ENCODE data around the gene TUBA4B.

TUBA4B gene

GRCh38 chr2:219207884-219208740, 44.9 kb upstream of the TUBA4B start (continued):
- no peak for TF ChIP-seq REST (tag by site-specific recombination; IDR thresholded peaks at IDR 0.05)

- Histone ChIP-seq H3K27ac (ENCODE audit: extremely low read depth, low read depth, low read length) (no peak overlapping the region), H3K9me3 (ENCODE audit: control insufficient read depth, insufficient read depth, low read depth, low read length) (no peaks in the 10 kb centered on the region), H3K4me3 (ENCODE audit: low read depth, low read length) (no peak overlapping the region), H3K4me1 (ENCODE audit: control insufficient read depth, insufficient read depth, low read length) (peaks cover 8% of the 10 kb centered on the region), H3K36me3 (ENCODE audit: control insufficient read depth in 2 of 2, insufficient read depth in 1 of 2, low read length in 2 of 2) (peaks cover 12 to 68% of the 10 kb centered on the region in 2 experiments; a peak in 2 of 3 replicates)
- TF ChIP-seq WT1 (tag by site-specific recombination; IDR thresholded peaks at IDR 0.05), result no peak
- no peak for TF ChIP-seq ZNF426 (tag by site-specific recombination; IDR thresholded peaks at IDR 0.05)
- no peak for TF ChIP-seq ZNF19 (tag by site-specific recombination; IDR thresholded peaks at IDR 0.05; ENCODE audit: low read depth)
- TF ChIP-seq ZNF521 (tag by site-specific recombination; IDR thresholded peaks at IDR 0.05), result no peak
- TF ChIP-seq ZNF654 (tag by site-specific recombination; IDR thresholded peaks at IDR 0.05; ENCODE audit: low read depth), result no peak
- no peak for TF ChIP-seq ZNF660 (tag by site-specific recombination; IDR thresholded peaks at IDR 0.05)
- no peak for TF ChIP-seq ZNF571 (tag by site-specific recombination; IDR thresholded peaks at IDR 0.05)
- ChIA-PET CTCF (interaction anchor here (0.6 to 3.2 kb wide), 3 partner anchors 38 to 68 kb away, joined by 4 to 8 read pairs (median 5); partner anchors contain the start of gene NHEJ1), POLR2A (interaction anchor here (2.0 kb wide), 1 partner anchor 9 kb away, joined by 11 read pairs; the partner anchor contains the start of gene ABCB6)
These were observed 43.5 kb upstream of the TUBA4B start for GRCh38 chr2:219209236-219210195.

GRCh38 chr2:219210196-219210885, 42.7 kb upstream of the TUBA4B start:
- TF ChIP-seq BCL6B (tag by site-specific recombination; IDR thresholded peaks at IDR 0.05), result no peak
- POLR2A ChIA-PET, result no interaction called here
- Histone ChIP-seq H3K4me3 (ENCODE audit: low read depth, low read length) (no peak overlapping the region), H3K36me3 (ENCODE audit: control insufficient read depth in 2 of 2, insufficient read depth in 1 of 2, low read length in 2 of 2) (peaks cover 12 to 76% of the 10 kb centered on the region in 2 experiments; a peak in 2 of 3 replicates), H3K9me3 (ENCODE audit: control insufficient read depth, insufficient read depth, low read depth, low read length) (no peaks in the 10 kb centered on the region), H3K27ac (ENCODE audit: extremely low read depth, low read depth, low read length) (no peak overlapping the region), H3K4me1 (ENCODE audit: control insufficient read depth, insufficient read depth, low read length) (peaks cover 8% of the 10 kb centered on the region)
- CTCF ChIA-PET, result interaction anchor here (3.2 kb wide), 1 partner anchor 39 kb away, joined by 8 read pairs; no protein-coding TSS in a partner anchor

Measured in HEK293 (cell line).